PFSK-1 (cell line): Measurements from ENCODE around the gene NELFCD.

Experiments
- FOXP2 ChIP-seq: optimal IDR thresholded peaks from 2 replicates; pipeline ENCODE3; 2011; ENCODE audit warnings: borderline replicate concordance, control low read depth, inconsistent platforms; ENCODE audit not compliant: insufficient read depth; ENCODE audit errors: extremely low read length, extremely low read depth
- POLR2AphosphoS5 ChIP-seq: IDR thresholded peaks from 2 replicates; pipeline ENCODE4 v1.6.1; 2012; ENCODE audit warnings: low read depth, mild to moderate bottlenecking, control low read depth, low read length, moderate library complexity
- SIN3A ChIP-seq: IDR thresholded peaks from 2 replicates; pipeline ENCODE4 v1.6.1; 2012; ENCODE audit warnings: mild to moderate bottlenecking, low read length, moderate library complexity, borderline replicate concordance; ENCODE audit not compliant: insufficient read depth
- TAF1 ChIP-seq: IDR thresholded peaks from 2 replicates; pipeline ENCODE4 v1.6.1; 2012; ENCODE audit warnings: low read length, control low read depth, borderline replicate concordance; ENCODE audit not compliant: insufficient read depth
- TF ChIP-seq, protein P1 (sequence below), 2 experiments: IDR thresholded peaks; 2 replicates each; pipeline versions ENCODE4 v1.6.1 to v1.8.0; 2011 to 2012; ENCODE audit warnings: low read depth in 2 of 2, low read length in 2 of 2, control low read depth in 1 of 2, inconsistent platforms in 1 of 2, mild to moderate bottlenecking in 1 of 2, moderate library complexity in 1 of 2; ENCODE audit not compliant: insufficient read depth in 1 of 2

The NELFCD gene

DNA sequence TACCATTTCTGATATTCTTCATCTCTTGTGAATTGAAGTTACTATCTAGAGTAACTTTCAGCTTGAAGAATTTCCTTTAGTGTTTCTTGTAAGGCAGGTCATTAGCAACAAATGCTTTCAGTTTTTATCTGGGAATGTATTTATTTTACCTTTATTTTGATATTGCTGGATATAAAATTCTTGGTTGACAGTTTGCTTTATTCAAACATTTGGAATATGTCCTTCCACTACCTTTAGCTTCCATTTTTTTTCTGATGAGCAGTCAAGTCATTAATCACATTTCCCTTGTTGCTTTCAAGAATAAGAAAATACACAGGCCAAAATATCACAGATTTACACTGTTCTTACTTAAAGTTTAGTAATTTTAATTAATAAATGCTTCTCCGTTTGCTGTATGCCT lies 5.7 kb upstream of the NELFCD start:
- TF ChIP-seq, protein P1, sequence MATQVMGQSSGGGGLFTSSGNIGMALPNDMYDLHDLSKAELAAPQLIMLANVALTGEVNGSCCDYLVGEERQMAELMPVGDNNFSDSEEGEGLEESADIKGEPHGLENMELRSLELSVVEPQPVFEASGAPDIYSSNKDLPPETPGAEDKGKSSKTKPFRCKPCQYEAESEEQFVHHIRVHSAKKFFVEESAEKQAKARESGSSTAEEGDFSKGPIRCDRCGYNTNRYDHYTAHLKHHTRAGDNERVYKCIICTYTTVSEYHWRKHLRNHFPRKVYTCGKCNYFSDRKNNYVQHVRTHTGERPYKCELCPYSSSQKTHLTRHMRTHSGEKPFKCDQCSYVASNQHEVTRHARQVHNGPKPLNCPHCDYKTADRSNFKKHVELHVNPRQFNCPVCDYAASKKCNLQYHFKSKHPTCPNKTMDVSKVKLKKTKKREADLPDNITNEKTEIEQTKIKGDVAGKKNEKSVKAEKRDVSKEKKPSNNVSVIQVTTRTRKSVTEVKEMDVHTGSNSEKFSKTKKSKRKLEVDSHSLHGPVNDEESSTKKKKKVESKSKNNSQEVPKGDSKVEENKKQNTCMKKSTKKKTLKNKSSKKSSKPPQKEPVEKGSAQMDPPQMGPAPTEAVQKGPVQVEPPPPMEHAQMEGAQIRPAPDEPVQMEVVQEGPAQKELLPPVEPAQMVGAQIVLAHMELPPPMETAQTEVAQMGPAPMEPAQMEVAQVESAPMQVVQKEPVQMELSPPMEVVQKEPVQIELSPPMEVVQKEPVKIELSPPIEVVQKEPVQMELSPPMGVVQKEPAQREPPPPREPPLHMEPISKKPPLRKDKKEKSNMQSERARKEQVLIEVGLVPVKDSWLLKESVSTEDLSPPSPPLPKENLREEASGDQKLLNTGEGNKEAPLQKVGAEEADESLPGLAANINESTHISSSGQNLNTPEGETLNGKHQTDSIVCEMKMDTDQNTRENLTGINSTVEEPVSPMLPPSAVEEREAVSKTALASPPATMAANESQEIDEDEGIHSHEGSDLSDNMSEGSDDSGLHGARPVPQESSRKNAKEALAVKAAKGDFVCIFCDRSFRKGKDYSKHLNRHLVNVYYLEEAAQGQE (IDR thresholded peaks at IDR 0.05; ENCODE audit: insufficient read depth in 1 of 2, low read depth in 2 of 2, low read length in 2 of 2), result no peak
- TF ChIP-seq POLR2AphosphoS5 (no peak), TAF1 (no peak), FOXP2 (no peak), SIN3A (no peak)

DNA sequence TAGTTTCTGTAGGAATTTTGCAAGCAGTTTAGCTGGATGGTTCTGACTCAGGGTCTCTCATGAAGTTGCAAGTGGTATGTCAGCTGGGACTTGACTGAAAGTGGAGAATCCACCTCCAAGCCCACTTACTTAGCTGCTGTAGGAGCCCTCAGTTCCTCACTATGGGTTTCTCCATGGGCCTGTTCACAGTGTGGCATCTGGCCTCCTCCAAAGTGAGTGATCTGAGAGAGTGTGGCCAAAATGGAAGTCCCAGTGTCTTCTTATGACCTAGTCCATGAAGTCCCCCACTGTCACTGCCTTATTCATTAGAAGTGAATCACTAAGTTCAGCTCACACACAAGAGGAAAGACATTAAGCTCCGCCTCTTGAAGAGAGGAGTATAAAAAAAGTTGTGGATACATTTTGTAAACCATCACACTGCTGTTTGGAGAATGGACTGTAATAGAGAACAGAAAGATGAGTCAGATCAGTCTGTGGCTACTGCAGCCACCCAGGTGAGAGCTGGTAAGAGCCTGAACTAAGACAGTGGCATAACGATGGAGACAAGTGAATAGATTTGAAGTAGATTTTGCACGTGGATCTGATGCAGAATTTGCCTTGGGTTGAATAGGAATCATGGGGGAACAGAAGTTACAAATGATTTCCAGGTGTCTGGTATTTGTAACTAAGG lies 4.9 kb upstream of the NELFCD start:
- TF ChIP-seq, protein P1 (IDR thresholded peaks at IDR 0.05; ENCODE audit: insufficient read depth in 1 of 2, low read depth in 2 of 2, low read length in 2 of 2), result no peak

DNA sequence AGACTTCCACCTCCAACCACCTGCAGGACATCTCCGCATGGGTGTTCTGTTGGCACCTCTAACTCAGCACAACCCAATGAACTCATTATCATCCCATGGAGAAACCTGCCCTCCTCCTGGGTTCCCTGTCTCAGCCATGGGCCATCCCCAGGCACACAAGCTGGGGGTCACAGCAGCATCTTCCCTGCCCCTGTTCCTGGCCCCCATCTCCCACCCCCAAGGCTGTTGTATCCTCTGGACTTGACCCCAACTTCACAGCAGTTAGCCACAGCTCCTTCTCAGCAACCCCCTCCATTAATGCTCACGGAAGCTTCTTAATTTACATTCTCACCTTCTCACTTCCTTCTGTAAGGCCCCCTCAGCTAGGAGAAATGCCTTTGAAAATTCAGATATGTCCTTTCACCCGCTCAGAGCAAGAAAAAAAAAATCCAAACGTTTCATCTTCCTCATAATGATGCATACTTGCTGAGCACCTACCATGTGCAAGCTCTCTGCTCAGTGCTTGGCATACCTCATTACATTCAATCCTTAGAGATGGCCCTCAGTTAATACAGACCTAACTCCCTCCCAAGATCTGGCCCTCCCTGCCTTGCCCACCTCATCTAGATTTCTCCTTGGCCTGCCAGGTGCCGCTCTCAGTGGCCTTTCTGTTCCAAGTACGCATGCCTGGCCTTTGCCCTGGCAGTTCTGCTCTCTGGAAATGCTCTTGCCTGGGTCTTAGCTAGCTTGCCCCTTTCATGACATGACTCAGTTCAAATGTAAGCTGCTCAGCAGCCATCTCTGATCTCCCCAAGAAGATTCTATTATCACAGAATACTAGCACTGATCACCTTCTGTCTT lies 2.5 kb upstream of the NELFCD start:
- TF ChIP-seq POLR2AphosphoS5 (no peak), SIN3A (no peak), TAF1 (no peak)
- TF ChIP-seq, protein P1 (IDR thresholded peaks at IDR 0.05; ENCODE audit: insufficient read depth in 1 of 2, low read depth in 2 of 2, low read length in 2 of 2), result no peak

DNA sequence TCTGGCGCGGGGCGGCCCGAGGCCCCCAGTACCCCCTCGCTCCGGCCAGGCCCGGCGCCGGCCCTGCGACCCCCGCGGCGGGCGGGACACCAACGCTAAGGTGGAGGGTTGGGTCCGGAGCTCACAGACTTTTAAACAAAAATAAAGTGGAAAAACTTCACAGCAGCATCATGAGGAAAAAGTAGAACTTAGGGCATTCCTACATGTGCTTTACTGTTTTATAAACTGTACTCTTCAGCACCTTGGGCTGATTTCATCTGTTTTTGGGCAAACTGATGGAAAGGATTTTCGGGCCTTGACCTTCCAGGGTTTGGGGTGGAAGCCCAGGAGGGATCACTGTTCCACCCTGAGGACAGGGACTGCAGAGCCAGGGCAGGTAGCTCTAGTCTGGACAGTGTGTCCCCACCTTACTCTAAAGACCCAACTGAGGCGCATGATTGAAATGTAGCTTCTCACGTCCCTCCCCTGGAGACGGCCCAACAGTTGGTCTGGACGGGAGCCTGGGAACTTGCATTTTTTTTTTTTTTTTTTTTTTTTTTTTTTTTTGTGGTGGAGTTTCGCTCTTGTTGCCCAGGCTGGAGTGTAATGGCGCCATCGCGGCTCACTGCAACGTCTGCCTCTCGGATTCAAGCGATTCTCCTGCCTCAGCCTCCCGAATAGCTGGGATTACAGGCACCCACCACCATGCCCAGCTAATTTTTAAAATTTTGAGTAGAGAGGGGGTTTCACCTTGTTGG lies 740 bp downstream of the NELFCD start:
- TF ChIP-seq SIN3A (no peak), TAF1 (no peak), FOXP2 (no peak), POLR2AphosphoS5 (no peak)
- TF ChIP-seq, protein P1 (IDR thresholded peaks at IDR 0.05; ENCODE audit: insufficient read depth in 1 of 2, low read depth in 2 of 2, low read length in 2 of 2), result no peak
